ENCODE measurements around the gene NHERF1. TPM values are rescaled to one million over a fixed set of nuclear protein-coding genes. Genes with fewer than 3 reads are reported as not detected.
A peak's percentile ranks its signal among the peaks of the same experiment; 100 is the strongest.

NHERF1 gene
- total and polyA plus RNA-seq, 2 donors (not counting 1 experiment from before 2014, with no cell fraction given) = 56.2 to 81.8 TPM

DNA sequence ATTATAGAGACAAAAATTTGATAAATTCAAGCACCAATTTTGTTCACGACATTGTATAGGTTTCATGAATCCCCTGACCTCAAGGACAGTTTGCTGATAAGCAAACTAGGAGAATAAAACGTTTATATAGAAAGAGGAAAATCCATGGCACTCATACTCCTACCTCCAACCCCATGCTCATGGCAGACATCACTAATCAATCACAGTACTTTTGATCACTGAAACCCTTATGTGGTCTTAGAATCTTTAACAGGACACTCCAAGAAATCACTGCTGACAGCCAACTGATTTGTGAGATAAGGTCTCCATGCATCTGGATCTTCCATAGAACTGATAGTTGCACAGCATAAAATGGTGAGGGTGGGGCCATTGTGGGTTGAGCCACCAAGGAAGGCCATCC lies 4.7 kb upstream of the NHERF1 start:
- Histone ChIP-seq H3K4me3 (ENCODE audit: control extremely low read depth in 1 of 5, extremely low read depth in 1 of 5, insufficient read depth in 1 of 5, low read depth in 2 of 5, low read length in 4 of 5) (no peak overlapping the region), H2AFZ (ENCODE audit: insufficient read depth, low read depth, low read length, poor library complexity, severe bottlenecking) (no peak overlapping the region), H3K9me3 (ENCODE audit: control extremely low read depth in 1 of 3, control insufficient read depth in 2 of 3, insufficient read depth in 1 of 3, low read length in 2 of 3) (no peaks in the 10 kb centered on the region), H3K27me3 (replicated peaks in 1 of 4; ENCODE audit: control extremely low read depth in 1 of 4, control insufficient read depth in 3 of 4, insufficient read depth in 4 of 4, low read length in 3 of 4) (no peaks in the 10 kb centered on the region), H3K9ac (ENCODE audit: low read length) (no peak overlapping the region), H3K36me3 (replicated peaks in 1 of 2; ENCODE audit: control extremely low read depth in 1 of 2, control insufficient read depth in 1 of 2, extremely low read depth in 1 of 2, insufficient read depth in 2 of 2, low read length in 1 of 2) (no peaks in the 10 kb centered on the region), H3K4me2 (replicated peaks; ENCODE audit: low read depth, low read length, poor library complexity, severe bottlenecking) (peak overlapping the region; percentile 80), H3K27ac (ENCODE audit: low read length in 2 of 2) (peak overlapping the region in 1 of 2 donors; percentile 62), H3K79me2 (ENCODE audit: control insufficient read depth, insufficient read depth, low read length) (peaks cover 45% of the 10 kb centered on the region), H4K20me1 (ENCODE audit: control insufficient read depth, insufficient read depth, low read length, poor library complexity, severe bottlenecking) (peaks cover 3% of the 10 kb centered on the region), H3K4me1 (ENCODE audit: control insufficient read depth in 2 of 2, insufficient read depth in 2 of 2, low read length in 2 of 2) (peaks cover 67 to 77% of the 10 kb centered on the region in 2 donors)
- no CpG with 5 or more reads among the region's 2 CpGs for WGBS (ENCODE audit: insufficient coverage)
- H3K4me3 Mint-ChIP-seq = peak overlapping the region; percentile 71
- peak overlapping the region; percentile 96 for H3K27ac Mint-ChIP-seq
- ChIA-PET POLR2A (no interaction called here), CTCF (interaction anchor here (1.0 to 4.5 kb wide), 8 partner anchors 17 to 178 kb away, joined by 5 to 51 read pairs (median 31); no protein-coding TSS in a partner anchor)
- peaks cover 60% of the 10 kb centered on the region for H3K4me1 Mint-ChIP-seq
- DNase-seq (no peak), ATAC-seq (ENCODE audit: low read depth) (no peak)
- no peaks in the 10 kb centered on the region for H3K27me3 Mint-ChIP-seq
- intact Hi-C loops (cut with micrococcal nuclease) = loop anchor here (1.0 kb wide), 3 partner anchors 16 to 122 kb away; no protein-coding TSS in a partner anchor
- H3K9me3 Mint-ChIP-seq (ENCODE audit: insufficient read depth) = no peaks in the 10 kb centered on the region
- no peak for TF ChIP-seq EZH2 (IDR thresholded peaks at IDR 0.05; ENCODE audit: borderline replicate concordance, insufficient read depth, low read depth, low read length, poor library complexity, severe bottlenecking)
- TF ChIP-seq, protein P1, sequence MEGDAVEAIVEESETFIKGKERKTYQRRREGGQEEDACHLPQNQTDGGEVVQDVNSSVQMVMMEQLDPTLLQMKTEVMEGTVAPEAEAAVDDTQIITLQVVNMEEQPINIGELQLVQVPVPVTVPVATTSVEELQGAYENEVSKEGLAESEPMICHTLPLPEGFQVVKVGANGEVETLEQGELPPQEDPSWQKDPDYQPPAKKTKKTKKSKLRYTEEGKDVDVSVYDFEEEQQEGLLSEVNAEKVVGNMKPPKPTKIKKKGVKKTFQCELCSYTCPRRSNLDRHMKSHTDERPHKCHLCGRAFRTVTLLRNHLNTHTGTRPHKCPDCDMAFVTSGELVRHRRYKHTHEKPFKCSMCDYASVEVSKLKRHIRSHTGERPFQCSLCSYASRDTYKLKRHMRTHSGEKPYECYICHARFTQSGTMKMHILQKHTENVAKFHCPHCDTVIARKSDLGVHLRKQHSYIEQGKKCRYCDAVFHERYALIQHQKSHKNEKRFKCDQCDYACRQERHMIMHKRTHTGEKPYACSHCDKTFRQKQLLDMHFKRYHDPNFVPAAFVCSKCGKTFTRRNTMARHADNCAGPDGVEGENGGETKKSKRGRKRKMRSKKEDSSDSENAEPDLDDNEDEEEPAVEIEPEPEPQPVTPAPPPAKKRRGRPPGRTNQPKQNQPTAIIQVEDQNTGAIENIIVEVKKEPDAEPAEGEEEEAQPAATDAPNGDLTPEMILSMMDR (IDR thresholded peaks at IDR 0.05) = no peak

DNA sequence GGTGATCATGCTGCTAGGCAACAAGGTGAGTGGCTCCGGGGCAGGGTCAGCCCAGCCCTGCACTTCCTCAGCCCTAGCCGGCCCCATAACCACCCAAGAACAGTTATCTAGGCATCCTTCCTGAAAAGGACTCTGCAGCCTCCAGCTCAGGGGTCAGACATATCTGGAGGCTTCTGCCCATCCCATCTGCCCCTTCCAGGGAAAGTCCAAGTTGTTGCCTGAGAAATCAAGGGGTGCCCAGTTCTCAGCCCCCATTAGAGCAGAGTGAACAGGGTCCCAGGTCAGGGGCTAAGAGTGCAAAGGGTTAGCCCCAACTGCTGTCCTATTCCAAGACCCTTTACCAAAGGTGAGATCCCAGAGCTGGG lies 4.1 kb upstream of the NHERF1 start:
- Histone ChIP-seq H3K27me3 (replicated peaks in 1 of 4; ENCODE audit: control extremely low read depth in 1 of 4, control insufficient read depth in 3 of 4, insufficient read depth in 4 of 4, low read length in 3 of 4) (no peaks in the 10 kb centered on the region), H4K20me1 (ENCODE audit: control insufficient read depth, insufficient read depth, low read length, poor library complexity, severe bottlenecking) (peaks cover 9% of the 10 kb centered on the region), H3K27ac (ENCODE audit: low read length in 2 of 2) (no peak overlapping the region), H3K36me3 (replicated peaks in 1 of 2; ENCODE audit: control extremely low read depth in 1 of 2, control insufficient read depth in 1 of 2, extremely low read depth in 1 of 2, insufficient read depth in 2 of 2, low read length in 1 of 2) (no peaks in the 10 kb centered on the region), H3K4me2 (replicated peaks; ENCODE audit: low read depth, low read length, poor library complexity, severe bottlenecking) (peak overlapping the region; percentile 80), H3K79me2 (ENCODE audit: control insufficient read depth, insufficient read depth, low read length) (peaks cover 45% of the 10 kb centered on the region), H3K9ac (ENCODE audit: low read length) (no peak overlapping the region), H3K9me3 (ENCODE audit: control extremely low read depth in 1 of 3, control insufficient read depth in 2 of 3, insufficient read depth in 1 of 3, low read length in 2 of 3) (no peaks in the 10 kb centered on the region), H3K4me1 (ENCODE audit: control insufficient read depth in 2 of 2, insufficient read depth in 2 of 2, low read length in 2 of 2) (peaks cover 62 to 73% of the 10 kb centered on the region in 2 donors), H3K4me3 (ENCODE audit: control extremely low read depth in 1 of 5, extremely low read depth in 1 of 5, insufficient read depth in 1 of 5, low read depth in 2 of 5, low read length in 4 of 5) (no peak overlapping the region), H2AFZ (ENCODE audit: insufficient read depth, low read depth, low read length, poor library complexity, severe bottlenecking) (peak overlapping the region; percentile 23)
- intact Hi-C loops (cut with micrococcal nuclease) = loop anchor here (1.0 kb wide), 3 partner anchors 15 to 121 kb away; no protein-coding TSS in a partner anchor
- ChIA-PET CTCF (interaction anchor here (0.9 to 4.5 kb wide), 14 partner anchors 7 to 178 kb away, joined by 5 to 65 read pairs (median 22); partner anchors contain the start of genes GRIN2C, NAT9 and RAB37), POLR2A (interaction anchor here (0.6 kb wide), 1 partner anchor 31 kb away, joined by 9 read pairs; no protein-coding TSS in a partner anchor)
- TF ChIP-seq, protein P1 (IDR thresholded peaks at IDR 0.05) = no peak
- no peak for TF ChIP-seq EZH2 (IDR thresholded peaks at IDR 0.05; ENCODE audit: borderline replicate concordance, insufficient read depth, low read depth, low read length, poor library complexity, severe bottlenecking)
- Mint-ChIP-seq H3K27ac (peak overlapping the region; percentile 96), H3K4me3 (peak overlapping the region; percentile 24), H3K9me3 (ENCODE audit: insufficient read depth) (no peaks in the 10 kb centered on the region), H3K27me3 (no peaks in the 10 kb centered on the region), H3K4me1 (peaks cover 54% of the 10 kb centered on the region)
- ATAC-seq (ENCODE audit: low read depth) (no peak), DNase-seq (no peak)
- WGBS (ENCODE audit: insufficient coverage) = 0% methylated on average over 1 of the region's 2 CpGs
